Measurements from ENCODE around the gene FAM228B.
A peak's percentile ranks its signal among the peaks of the same experiment; 100 is the strongest.
"Not testable (repeated sequence)": the region's sequence is repeated elsewhere in the genome, so short reads cannot be mapped to it uniquely, and the experiment has no call there.

The FAM228B gene

GRCh38 chr2:24123195-24123921 is at the start of gene FAM228B, which contains the start of gene PFN4:
FAM228B (plus strand) TSS chr2:24123469; CDS start chr2:24124362, 893 bp downstream.
PFN4 (minus strand) TSS chr2:24123334; CDS start chr2:24122535, 799 bp downstream.
- FAIRE-seq = no peak

- FAIRE-seq = no peak
Measured at GRCh38 chr2:24073816-24074215, 49.5 kb upstream of the FAM228B start.

GRCh38 chr2:24075259-24075658 is 48.0 kb upstream of the FAM228B start:
- no peak for FAIRE-seq

- FAIRE-seq = peak; percentile 75
Measured at GRCh38 chr2:24075915-24076848, 47.1 kb upstream of the FAM228B start, which contains the start of gene SF3B6. SF3B6 (minus strand) TSS chr2:24076326; CDS start chr2:24076229, 97 bp downstream.

GRCh38 chr2:24076849-24077534 is 46.3 kb upstream of the FAM228B start:
- no peak for FAIRE-seq

GRCh38 chr2:24077535-24077877 is 45.8 kb upstream of the FAM228B start:
- FAIRE-seq = no peak

- no peak for FAIRE-seq
Measured at GRCh38 chr2:24077879-24078278, 45.4 kb upstream of the FAM228B start.

GRCh38 chr2:24080701-24081100 is 42.6 kb upstream of the FAM228B start:
- FAIRE-seq = no peak

GRCh38 chr2:24082787-24083566 is 40.3 kb upstream of the FAM228B start:
- FAIRE-seq = no peak

GRCh38 chr2:24083567-24084385 is 39.5 kb upstream of the FAM228B start:
- FAIRE-seq = no peak

GRCh38 chr2:24084386-24085199 is 38.7 kb upstream of the FAM228B start, which contains the start of gene TP53I3:
TP53I3 (minus strand) TSS chr2:24084834; CDS start chr2:24084326, 508 bp downstream.
- no peak for FAIRE-seq

GRCh38 chr2:24085200-24085489 is 38.1 kb upstream of the FAM228B start:
- FAIRE-seq = no peak

GRCh38 chr2:24086241-24086640 is 37.0 kb upstream of the FAM228B start:
- FAIRE-seq = no peak

GRCh38 chr2:24087032-24087431 is 36.2 kb upstream of the FAM228B start:
- no peak for FAIRE-seq

- no peak for FAIRE-seq
Measured at GRCh38 chr2:24088821-24089359, 34.4 kb upstream of the FAM228B start.

GRCh38 chr2:24093270-24093669 is 30.0 kb upstream of the FAM228B start:
- FAIRE-seq = not testable (repeated sequence)

GRCh38 chr2:24095171-24095677 is 28.0 kb upstream of the FAM228B start:
- FAIRE-seq = not testable (repeated sequence)

- not testable (repeated sequence) for FAIRE-seq
Measured at GRCh38 chr2:24100732-24101131, 22.5 kb upstream of the FAM228B start.

- FAIRE-seq = no peak
Measured at GRCh38 chr2:24101992-24102391, 21.3 kb upstream of the FAM228B start.

- no peak for FAIRE-seq
Measured at GRCh38 chr2:24102677-24103076, 20.6 kb upstream of the FAM228B start.

Data from colon (tissue), 2 donors.